ENCODE data around the gene MISP.

MISP gene

GRCh38 chr19:808423-808775 is 57.5 kb downstream of the MISP start:
- no peak for DNase-seq (ENCODE audit: low read depth in 2 of 2)

GRCh38 chr19:810077-810855 is 59.4 kb downstream of the MISP start:
- DNase-seq (ENCODE audit: low read depth in 2 of 2): no peak

GRCh38 chr19:810883-811489 is 60.1 kb downstream of the MISP start:
- DNase-seq (ENCODE audit: low read depth in 2 of 2): no peak

GRCh38 chr19:811506-812048 is 60.7 kb downstream of the MISP start:
- no peak for DNase-seq (ENCODE audit: low read depth in 2 of 2)

- no peak for DNase-seq (ENCODE audit: low read depth in 2 of 2)
Observed at GRCh38 chr19:812049-812746, 61.3 kb downstream of the MISP start.

DNA sequence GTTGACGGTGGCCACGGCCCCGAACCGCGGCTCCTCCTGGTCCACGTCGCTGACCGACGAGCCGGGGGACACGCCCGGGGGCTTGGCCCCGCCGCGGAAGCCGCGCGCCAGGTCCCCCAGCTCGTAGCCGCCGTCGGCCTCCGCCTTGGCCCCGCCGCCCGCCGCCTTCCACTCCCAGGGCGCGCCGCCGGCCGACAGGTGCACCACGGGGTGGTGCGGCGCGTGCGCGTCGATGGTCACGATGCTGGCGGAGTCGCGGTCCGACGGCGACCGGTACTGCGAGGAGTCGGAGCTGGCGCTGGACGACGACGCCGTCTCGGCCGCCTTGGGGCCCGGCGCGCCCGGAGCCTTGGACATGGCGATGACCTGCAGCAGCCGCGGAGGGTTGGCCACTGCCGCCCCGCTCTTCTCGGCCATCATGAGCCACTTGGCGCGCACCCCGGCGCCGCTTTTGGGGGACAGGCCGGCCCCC is 61.9 kb downstream of the MISP start:
- DNase-seq (ENCODE audit: low read depth in 2 of 2): no peak

DNA sequence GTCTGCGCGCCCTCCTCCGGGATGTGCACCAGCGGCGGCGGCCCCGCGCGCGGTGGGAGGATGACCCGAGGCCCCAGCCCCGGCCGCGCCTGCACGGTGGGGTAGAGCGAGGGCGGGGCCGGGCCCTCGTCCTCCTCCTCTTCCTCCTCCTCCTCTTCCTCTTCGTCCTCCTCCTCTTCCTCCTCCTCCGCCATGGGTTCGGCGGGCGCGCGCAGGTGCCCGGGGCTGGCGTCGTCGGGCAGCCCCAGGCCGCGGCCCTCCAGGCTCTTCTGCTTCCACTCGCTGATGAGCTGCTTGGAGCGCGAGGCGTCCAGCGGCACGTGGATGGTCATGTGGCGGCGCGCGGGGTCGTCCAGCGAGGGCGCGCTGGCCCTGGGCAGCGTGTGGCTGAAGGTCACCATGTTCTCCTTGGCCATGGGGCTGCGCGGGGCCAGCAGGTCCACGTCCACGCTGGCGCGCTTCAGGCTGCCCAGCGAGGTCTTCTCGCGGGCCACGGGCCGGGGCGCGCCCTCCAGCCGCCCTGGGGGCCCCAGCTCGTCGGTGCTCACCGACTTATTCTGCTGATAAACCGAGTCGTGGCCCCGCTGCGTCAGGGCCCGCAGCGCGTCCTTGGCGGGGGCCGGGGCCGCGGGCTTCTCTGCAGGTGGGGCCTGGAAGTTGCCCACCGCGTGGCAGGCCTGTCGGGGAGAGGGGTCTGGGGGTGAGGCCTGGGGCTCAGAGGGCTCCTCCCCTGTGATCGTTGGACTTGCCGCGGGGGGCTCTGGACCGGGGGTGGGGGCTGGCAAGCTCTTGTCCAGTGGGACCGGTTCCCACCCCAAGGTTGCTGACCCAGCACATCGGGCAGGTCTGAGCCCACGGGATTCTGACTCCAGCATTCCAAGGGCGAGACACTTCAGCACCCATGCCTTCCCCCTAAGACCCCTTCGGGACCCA is 62.6 kb downstream of the MISP start:
- no peak for DNase-seq (ENCODE audit: low read depth in 2 of 2)

Data from activated CD8-positive, alpha-beta memory T cell treated with anti-CD3 and anti-CD28 coated beads for 4 hours (primary cell).